Smooth muscle cell (in vitro differentiated cells): Measurements from ENCODE around the gene KRTAP4-16. TPM values are rescaled to one million over a fixed set of nuclear protein-coding genes. Genes with fewer than 3 reads are reported as not detected.
"Not testable (repeated sequence)": the region's sequence is repeated elsewhere in the genome, so short reads cannot be mapped to it uniquely, and the experiment has no call there.

Experiments
- DNase-seq: peaks from one replicate; lab custom pipeline; 2025; ENCODE audit not compliant: unreplicated experiment; lab: John Stamatoyannopoulos, UW
- H2AFZ ChIP-seq: fragments of 200-600 bp; sonication (generic); 2 replicates; pipeline ENCODE4 v1.6.0; 2016; ENCODE audit warnings: antibody characterized with exemption, low read depth, mild to moderate bottlenecking
- H3F3A ChIP-seq: fragments of 200-600 bp; sonication (generic); 2 replicates; pipeline ENCODE4 v1.6.0; 2017; ENCODE audit warnings: antibody characterized with exemption, low read depth
- H3K27ac ChIP-seq: fragments of 200-600 bp; sonication (generic); 2 replicates; pipeline ENCODE4 v1.5.1; 2016; ENCODE audit warnings: low read depth, mild to moderate bottlenecking
- H3K27me3 ChIP-seq: fragments of 200-600 bp; sonication (generic); 2 replicates; pipeline ENCODE4 v1.6.1; 2016; ENCODE audit warnings: low read depth, mild to moderate bottlenecking
- H3K36me3 ChIP-seq: fragments of 200-600 bp; sonication (generic); 2 replicates; pipeline ENCODE4 v1.5.1; 2016; ENCODE audit warnings: low read depth
- H3K4me1 ChIP-seq: fragments of 200-600 bp; sonication (generic); 2 replicates; pipeline ENCODE4 v1.5.1; 2016; ENCODE audit warnings: low read depth
- H3K4me2 ChIP-seq: fragments of 200-600 bp; sonication (generic); 2 replicates; pipeline ENCODE4 v1.6.0; 2016; ENCODE audit warnings: mild to moderate bottlenecking
- H3K4me3 ChIP-seq: fragments of 200-600 bp; sonication (generic); 2 replicates; pipeline ENCODE4 v1.5.1; 2016; ENCODE audit warnings: mild to moderate bottlenecking
- H3K79me2 ChIP-seq: fragments of 200-600 bp; sonication (generic); 2 replicates; pipeline ENCODE4 v1.6.0; 2016; ENCODE audit warnings: low read depth, mild to moderate bottlenecking
- H3K9ac ChIP-seq: fragments of 200-600 bp; sonication (generic); 2 replicates; pipeline ENCODE4 v1.6.0; 2016; ENCODE audit warnings: low read depth
- H3K9me3 ChIP-seq: fragments of 200-600 bp; sonication (generic); replicated peaks from 2 replicates; pipeline ENCODE4 v1.5.1; 2016; ENCODE audit warnings: low read depth
- H4K20me1 ChIP-seq: fragments of 200-600 bp; sonication (generic); 2 replicates; pipeline ENCODE4 v1.6.0; 2016; ENCODE audit warnings: low read depth
- CTCF ChIP-seq: fragments of 200-600 bp; sonication (generic); IDR thresholded peaks from 2 replicates; pipeline ENCODE4 v1.5.1; 2017; ENCODE audit warnings: borderline replicate concordance, mild to moderate bottlenecking, antibody characterized with exemption; ENCODE audit not compliant: insufficient read depth, poor library complexity, severe bottlenecking
- whole genome bisulfite sequencing: methylation state at CpG from one replicate; pipeline ENCODE4 v1.1.7; 2016; ENCODE audit warnings: low lambda C conversion rate; 5-methylcytosine and 5-hydroxymethylcytosine counted together
- polyA plus RNA-seq: library from polyadenylated mRNA; unstranded; fragments of >200 nt; fragmentation: Nextera tagmentation; extraction: Ambion mirVana; gene quantifications from 2 replicates; pipeline ENCODE4 v1.2.1, GENCODE V29; 2016
- total RNA-seq: library from RNA; depleted of rRNA; stranded (reverse); fragments of >200 nt; gene quantifications from 2 replicates; pipeline ENCODE4 v1.2.3, GENCODE V29; 2014

The KRTAP4-16 gene
- total and polyA plus RNA-seq, 2 experiments from 2014 or later, result not detected

- 97% methylated on average over 1 of the region's 1 CpG for WGBS
Observed at GRCh38 chr17:41127371-41127770, 25.4 kb upstream of the KRTAP4-16 start.

GRCh38 chr17:41126412-41126811 lies 24.4 kb upstream of the KRTAP4-16 start:
- Histone ChIP-seq H3K4me2 (no peak overlapping the region), H3K9ac (no peak overlapping the region), H3F3A (no peaks in the 10 kb centered on the region), H3K9me3 (no peaks in the 10 kb centered on the region), H3K79me2 (no peaks in the 10 kb centered on the region), H3K27ac (no peak overlapping the region), H3K36me3 (no peaks in the 10 kb centered on the region), H3K4me1 (no peaks in the 10 kb centered on the region), H4K20me1 (no peaks in the 10 kb centered on the region), H3K27me3 (no peaks in the 10 kb centered on the region), H3K4me3 (no peak overlapping the region), H2AFZ (no peak overlapping the region)
- WGBS, result 87% methylated on average over 3 of the region's 3 CpGs
- no peak for DNase-seq
- no peak for TF ChIP-seq CTCF

More at GRCh38 chr17:41127371-41127770, 25.4 kb upstream of the KRTAP4-16 start:
- Histone ChIP-seq H4K20me1 (no peaks in the 10 kb centered on the region), H3K27ac (no peak overlapping the region), H3K4me3 (no peak overlapping the region), H3K36me3 (no peaks in the 10 kb centered on the region), H3K4me2 (no peak overlapping the region), H3F3A (no peaks in the 10 kb centered on the region), H2AFZ (no peak overlapping the region), H3K9me3 (no peaks in the 10 kb centered on the region), H3K79me2 (no peaks in the 10 kb centered on the region), H3K4me1 (no peaks in the 10 kb centered on the region), H3K27me3 (no peaks in the 10 kb centered on the region), H3K9ac (no peak overlapping the region)
- DNase-seq, result no peak
- TF ChIP-seq CTCF, result no peak

- Histone ChIP-seq H3K9ac (no peak overlapping the region), H3K27me3 (no peaks in the 10 kb centered on the region), H2AFZ (no peak overlapping the region), H3K4me1 (no peaks in the 10 kb centered on the region), H3K36me3 (no peaks in the 10 kb centered on the region), H3F3A (no peaks in the 10 kb centered on the region), H3K9me3 (no peaks in the 10 kb centered on the region), H3K27ac (no peak overlapping the region), H3K79me2 (no peaks in the 10 kb centered on the region), H3K4me3 (no peak overlapping the region), H4K20me1 (no peaks in the 10 kb centered on the region), H3K4me2 (no peak overlapping the region)
- DNase-seq, result no peak
- WGBS, result 94% methylated on average over 2 of the region's 2 CpGs
- TF ChIP-seq CTCF, result no peak
Observed at GRCh38 chr17:41125064-41125463, 23.1 kb upstream of the KRTAP4-16 start.

- H2AFZ ChIP-seq, H3F3A ChIP-seq, H3K9ac ChIP-seq, DNase-seq, H3K4me2 ChIP-seq, H3K36me3 ChIP-seq, H3K79me2 ChIP-seq, H3K4me1 ChIP-seq, H3K27me3 ChIP-seq, H3K4me3 ChIP-seq, H3K27ac ChIP-seq, H4K20me1 ChIP-seq, H3K9me3 ChIP-seq: not testable (repeated sequence)
- WGBS, result 87% methylated on average over 3 of the region's 3 CpGs
Observed at GRCh38 chr17:41123991-41124371, 22.0 kb upstream of the KRTAP4-16 start, which contains the start of gene KRTAP4-12. Gene KRTAP4-12 (minus strand): TSS chr17:41124182. CDS start chr17:41124122, 60 bp downstream.

- not testable (repeated sequence) for H3K4me2 ChIP-seq, DNase-seq, H3K36me3 ChIP-seq, H2AFZ ChIP-seq, H3K9me3 ChIP-seq, H4K20me1 ChIP-seq, H3K27ac ChIP-seq, H3K79me2 ChIP-seq, H3K9ac ChIP-seq, H3K27me3 ChIP-seq, H3K4me3 ChIP-seq, H3K4me1 ChIP-seq, H3F3A ChIP-seq
- WGBS, result 95% methylated on average over 12 of the region's 12 CpGs
Observed at GRCh38 chr17:41123292-41123990, 21.4 kb upstream of the KRTAP4-16 start.
